Thyroid gland (tissue), 4 donors: ENCODE measurements around the gene DCLK3. TPM values are rescaled to one million over a fixed set of nuclear protein-coding genes. Genes with fewer than 3 reads are reported as not detected.

Experiments used
- DNase-seq, 2 donors: peaks; one replicate each; pipeline ENCODE4 v3.0.0-alpha.2; 2019
- H3K27ac ChIP-seq, 3 donors: fragments of 200-600 bp; sonication (generic); 1 replicate in 2 of 3; 2 replicates in 1 of 3; pipeline ENCODE4 v1.5.1; 2016 to 2019; ENCODE audit warnings: mild to moderate bottlenecking in 1 of 3, moderate library complexity in 1 of 3
- H3K27me3 ChIP-seq: fragments of 200-600 bp; sonication (generic); one replicate; pipeline ENCODE4 v1.5.1; 2019
- H3K36me3 ChIP-seq, 2 donors: fragments of 200-600 bp; sonication (generic); one replicate each; pipeline ENCODE4 v1.5.1; 2016 to 2019
- H3K4me1 ChIP-seq, 2 donors: fragments of 200-600 bp; sonication (generic); one replicate each; pipeline ENCODE4 v1.5.1; 2017 to 2019
- H3K4me3 ChIP-seq, 3 donors: fragments of 200-600 bp; sonication (generic); replicated peaks in 1 of 3; 1 replicate in 2 of 3; 2 replicates in 1 of 3; pipeline ENCODE4 v1.5.1; 2016; ENCODE audit warnings: mild to moderate bottlenecking in 1 of 3
- H3K9me3 ChIP-seq: fragments of 200-600 bp; sonication (generic); one replicate; pipeline ENCODE4 v1.5.1; 2017
- CTCF ChIP-seq, 6 experiments: fragments of 200-600 bp in 3 of 6; fragments of 450-650 bp in 3 of 6; sonication (generic) in 3 of 6; IDR thresholded peaks; one replicate each; pipeline ENCODE4 v1.5.1; 2016 to 2019; ENCODE audit warnings: antibody characterized with exemption in 6 of 6, mild to moderate bottlenecking in 2 of 6, inconsistent platforms in 1 of 6, moderate library complexity in 1 of 6
- POLR2A ChIP-seq, 2 donors: fragments of 450-650 bp; IDR thresholded peaks; one replicate each; pipeline ENCODE4 v1.6.1; 2017; ENCODE audit warnings: antibody characterized with exemption in 2 of 2, mild to moderate bottlenecking in 2 of 2, moderate library complexity in 1 of 2
- WGBS, 2 donors: methylation state at CpG; one replicate each; pipeline ENCODE4 v1.1.5; 2017; 5-methylcytosine and 5-hydroxymethylcytosine counted together
- intact Hi-C: fragments of 100-400 bp; cut with DNase I; formaldehyde crosslinking; loops from one replicate; pipeline ENCODE4 v1.15.1; 2023
- total RNA-seq, 4 donors: library from RNA; depleted of rRNA; stranded (reverse); fragments of >200 nt; gene quantifications; one replicate each; pipeline ENCODE4 v1.2.3, GENCODE V29; 2016

The DCLK3 gene, protein sequence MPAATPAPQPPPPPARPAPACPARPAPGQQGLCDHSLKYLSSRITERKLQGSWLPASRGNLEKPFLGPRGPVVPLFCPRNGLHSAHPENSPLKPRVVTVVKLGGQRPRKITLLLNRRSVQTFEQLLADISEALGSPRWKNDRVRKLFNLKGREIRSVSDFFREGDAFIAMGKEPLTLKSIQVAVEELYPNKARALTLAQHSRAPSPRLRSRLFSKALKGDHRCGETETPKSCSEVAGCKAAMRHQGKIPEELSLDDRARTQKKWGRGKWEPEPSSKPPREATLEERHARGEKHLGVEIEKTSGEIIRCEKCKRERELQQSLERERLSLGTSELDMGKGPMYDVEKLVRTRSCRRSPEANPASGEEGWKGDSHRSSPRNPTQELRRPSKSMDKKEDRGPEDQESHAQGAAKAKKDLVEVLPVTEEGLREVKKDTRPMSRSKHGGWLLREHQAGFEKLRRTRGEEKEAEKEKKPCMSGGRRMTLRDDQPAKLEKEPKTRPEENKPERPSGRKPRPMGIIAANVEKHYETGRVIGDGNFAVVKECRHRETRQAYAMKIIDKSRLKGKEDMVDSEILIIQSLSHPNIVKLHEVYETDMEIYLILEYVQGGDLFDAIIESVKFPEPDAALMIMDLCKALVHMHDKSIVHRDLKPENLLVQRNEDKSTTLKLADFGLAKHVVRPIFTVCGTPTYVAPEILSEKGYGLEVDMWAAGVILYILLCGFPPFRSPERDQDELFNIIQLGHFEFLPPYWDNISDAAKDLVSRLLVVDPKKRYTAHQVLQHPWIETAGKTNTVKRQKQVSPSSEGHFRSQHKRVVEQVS
- under 1 TPM in 1 of 4 donors, not detected in 3; 0.11 TPM for total RNA-seq

- Histone ChIP-seq H3K27me3 (no peaks in the 10 kb centered on the region), H3K4me3 (peak within 1 kb of the TSS in 1 of 3 donors; percentile 21), H3K36me3 (no peaks in the 10 kb centered on the region), H3K9me3 (no peaks in the 10 kb centered on the region), H3K4me1 (no peaks in the 10 kb centered on the region), H3K27ac (no peak within 1 kb of the TSS)
- DNase-seq, result peak in 1 of 2 donors; percentile 3
- 8% methylated on average over 22 to 23 of the region's 99 CpGs for WGBS, 2 donors
- intact Hi-C loops, result no loop called here
- TF ChIP-seq POLR2A (IDR thresholded peaks at IDR 0.05) (no peak), CTCF (IDR thresholded peaks at IDR 0.05) (no peak)
These were observed at the start of gene DCLK3 for GRCh38 chr3:36763850-36764703. Gene DCLK3, minus strand, starts transcription at chr3:36764553. Its CDS starts 290 bp downstream, at chr3:36764263.

DNA sequence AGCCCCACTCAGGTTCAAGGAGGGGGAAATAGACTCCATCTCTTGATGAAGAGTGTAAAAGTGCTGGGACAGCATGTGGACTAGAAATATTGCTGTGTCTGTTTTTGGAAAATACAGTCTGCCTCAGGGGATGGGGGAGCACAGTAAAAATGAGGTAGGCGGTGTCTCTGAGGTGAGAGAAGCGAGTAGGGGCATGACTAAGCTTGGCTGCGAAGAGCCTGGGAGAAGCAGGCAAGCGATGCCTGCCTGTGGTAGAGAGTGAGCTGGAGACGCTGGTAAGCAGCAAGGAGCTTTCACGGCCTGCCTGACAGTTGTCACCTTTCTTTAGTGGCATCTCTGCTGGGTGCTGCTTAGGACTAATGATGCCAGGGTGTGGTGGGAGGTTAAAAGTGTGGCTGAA is 49.0 kb upstream of the DCLK3 start:
- no peak for DNase-seq
- TF ChIP-seq POLR2A (IDR thresholded peaks at IDR 0.05), result no peak
- no peak for TF ChIP-seq CTCF (IDR thresholded peaks at IDR 0.05)
- Histone ChIP-seq H3K36me3 (no peaks in the 10 kb centered on the region), H3K4me3 (no peak overlapping the region), H3K4me1 (peaks cover 4 to 8% of the 10 kb centered on the region in 2 donors), H3K27me3 (no peaks in the 10 kb centered on the region), H3K9me3 (no peaks in the 10 kb centered on the region), H3K27ac (no peak overlapping the region)
- 91 to 95% methylated on average over 6 of the region's 6 CpGs for WGBS, 2 donors
- intact Hi-C loops, result no loop called here

DNA sequence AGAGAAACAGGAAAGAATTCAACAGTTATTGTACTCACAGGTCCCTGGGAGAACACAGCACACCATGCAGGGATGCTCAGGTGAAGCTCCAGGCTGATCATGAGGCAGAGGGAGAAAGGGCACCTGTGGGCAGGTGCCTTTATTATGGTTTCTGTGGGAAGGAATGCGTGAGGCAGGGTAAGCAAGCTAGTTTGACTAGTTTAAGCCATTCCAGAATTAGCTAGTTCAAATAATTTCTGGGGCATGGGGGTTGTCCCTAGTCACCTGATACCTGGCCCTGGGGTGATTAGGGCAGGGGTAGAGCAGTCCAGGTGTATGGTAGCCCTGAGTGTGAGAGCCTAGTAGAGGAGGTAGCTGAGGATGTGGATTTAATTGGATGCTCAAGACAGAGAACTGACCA is 47.9 kb upstream of the DCLK3 start:
- TF ChIP-seq POLR2A (IDR thresholded peaks at IDR 0.05) (no peak), CTCF (IDR thresholded peaks at IDR 0.05) (no peak)
- peaks cover 4 to 8% of the 10 kb centered on the region in 2 donors for H3K4me1 ChIP-seq
- intact Hi-C loops, result no loop called here
- H3K27me3 ChIP-seq, result no peaks in the 10 kb centered on the region
- no peak overlapping the region for H3K4me3 ChIP-seq
- H3K36me3 ChIP-seq, result no peaks in the 10 kb centered on the region
- 100% methylated on average over 1 of the region's 1 CpG for WGBS, 2 donors
- H3K27ac ChIP-seq, result no peak overlapping the region
- H3K9me3 ChIP-seq, result no peaks in the 10 kb centered on the region
- no peak for DNase-seq

DNA sequence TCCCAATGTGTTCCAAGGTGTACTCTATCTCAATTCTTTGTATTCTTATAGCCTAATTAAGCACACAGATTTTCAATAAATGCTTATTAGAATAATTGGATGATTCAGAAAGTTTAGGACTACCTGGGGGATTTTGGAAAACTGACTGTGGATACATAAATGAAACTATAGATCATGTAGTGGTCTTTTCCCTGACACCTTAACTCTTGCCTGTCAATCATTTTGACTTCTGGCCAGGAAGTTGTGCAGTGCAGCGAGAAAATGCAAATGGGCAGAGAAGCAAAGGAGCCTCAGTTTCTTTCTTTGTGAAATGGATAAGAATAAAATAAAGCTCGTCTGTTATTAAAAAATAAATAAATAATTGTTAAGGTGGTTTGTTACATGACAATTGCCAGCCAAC is 47.4 kb upstream of the DCLK3 start:
- intact Hi-C loops, result no loop called here
- TF ChIP-seq POLR2A (IDR thresholded peaks at IDR 0.05) (no peak), CTCF (IDR thresholded peaks at IDR 0.05) (no peak)

More for the DNA sequence above, 47.4 kb upstream of the DCLK3 start:
- H3K9me3 ChIP-seq, result no peaks in the 10 kb centered on the region
- peaks cover 4 to 8% of the 10 kb centered on the region in 2 donors for H3K4me1 ChIP-seq
- H3K27ac ChIP-seq, result no peak overlapping the region
- no peak for DNase-seq
- no peaks in the 10 kb centered on the region for H3K36me3 ChIP-seq
- WGBS, 2 donors, result 92 to 94% methylated on average over 2 of the region's 2 CpGs
- H3K27me3 ChIP-seq, result no peaks in the 10 kb centered on the region
- no peak overlapping the region for H3K4me3 ChIP-seq
